Left ventricle myocardium inferior (tissue), 1 donor: ENCODE results near the gene PLXNC1. TPM values are rescaled to one million over a fixed set of nuclear protein-coding genes. Genes with fewer than 3 reads are reported as not detected.

ENCODE experiments used
- DNase-seq: peaks from one replicate; pipeline ENCODE4 v3.0.0-alpha.2; 2020
- H3K27ac ChIP-seq: fragments of 200-600 bp; replicated peaks from 2 replicates; pipeline ENCODE4 v1.8.0; 2021
- H3K27me3 ChIP-seq: fragments of 200-600 bp; 2 replicates; pipeline ENCODE4 v1.8.0; 2021; ENCODE audit warnings: low read depth
- H3K36me3 ChIP-seq: fragments of 200-600 bp; 2 replicates; pipeline ENCODE4 v1.8.0; 2021
- H3K4me1 ChIP-seq: fragments of 200-600 bp; 2 replicates; pipeline ENCODE4 v1.8.0; 2021
- H3K4me3 ChIP-seq: fragments of 200-600 bp; 2 replicates; pipeline ENCODE4 v1.8.0; 2021; ENCODE audit warnings: mild to moderate bottlenecking, moderate library complexity
- H3K9me3 ChIP-seq: fragments of 200-600 bp; replicated peaks from 2 replicates; pipeline ENCODE4 v1.8.0; 2021
- CTCF ChIP-seq: fragments of 200-600 bp; IDR thresholded peaks from 2 replicates; pipeline ENCODE4 v1.8.0; 2021; ENCODE audit warnings: antibody characterized with exemption, mild to moderate bottlenecking, borderline replicate concordance
- intact Hi-C: fragments of 100-400 bp; cut with micrococcal nuclease; formaldehyde crosslinking; loops from one replicate; pipeline ENCODE4 v1.11.0; 2022
- total RNA-seq: library from RNA; stranded (reverse); fragmentation: NEBNext Ultra II Directional; extraction: Animal tissue kit (Norgen Biotek cat#: 25700); gene quantifications from one replicate; pipeline ENCODE4 v1.2.1, GENCODE V29; 2021
- donor health status: DM: no; HTN: yes; CAD: no; lungs with severe emphysema.

The PLXNC1 gene
- total RNA-seq, 1 donor from 2014 or later: 2.5 TPM

GRCh38 chr12:94250130-94250529 is 101.8 kb downstream of the PLXNC1 start:
- Histone ChIP-seq H3K27ac (no peak overlapping the region), H3K4me3 (no peak overlapping the region), H3K4me1 (peaks cover 5% of the 10 kb centered on the region), H3K27me3 (no peaks in the 10 kb centered on the region), H3K36me3 (no peaks in the 10 kb centered on the region), H3K9me3 (no peaks in the 10 kb centered on the region)
- no peak for TF ChIP-seq CTCF
- DNase-seq: no peak
- intact Hi-C loops: no loop called here

- Histone ChIP-seq H3K27me3 (no peaks in the 10 kb centered on the region), H3K9me3 (no peaks in the 10 kb centered on the region), H3K4me1 (peaks cover 5% of the 10 kb centered on the region), H3K4me3 (peak overlapping the region; percentile 26), H3K36me3 (no peaks in the 10 kb centered on the region), H3K27ac (peak overlapping the region; percentile 77)
- DNase-seq: no peak
- no peak for TF ChIP-seq CTCF
- intact Hi-C loops: no loop called here
These were observed 105.9 kb downstream of the PLXNC1 start for GRCh38 chr12:94254270-94254669.

GRCh38 chr12:94255006-94255405 is 106.6 kb downstream of the PLXNC1 start:
- peaks cover 6% of the 10 kb centered on the region for H3K4me1 ChIP-seq

GRCh38 chr12:94255428-94255827 is 107.1 kb downstream of the PLXNC1 start:
- no peak for TF ChIP-seq CTCF
- peaks cover 10% of the 10 kb centered on the region for H3K4me1 ChIP-seq
- no peak for DNase-seq
- peak overlapping the region; percentile 26 for H3K4me3 ChIP-seq
- H3K27me3 ChIP-seq: no peaks in the 10 kb centered on the region
- intact Hi-C loops: no loop called here
- H3K36me3 ChIP-seq: no peaks in the 10 kb centered on the region
- H3K9me3 ChIP-seq: no peaks in the 10 kb centered on the region
- H3K27ac ChIP-seq: peak overlapping the region; percentile 77

More at GRCh38 chr12:94255006-94255405, 106.6 kb downstream of the PLXNC1 start:
- TF ChIP-seq CTCF: no peak
- peak overlapping the region; percentile 26 for H3K4me3 ChIP-seq
- H3K36me3 ChIP-seq: no peaks in the 10 kb centered on the region
- peak overlapping the region; percentile 77 for H3K27ac ChIP-seq
- H3K9me3 ChIP-seq: no peaks in the 10 kb centered on the region
- no peaks in the 10 kb centered on the region for H3K27me3 ChIP-seq
- intact Hi-C loops: no loop called here
- no peak for DNase-seq

- TF ChIP-seq CTCF: no peak
- no peak for DNase-seq
- H3K27me3 ChIP-seq: no peaks in the 10 kb centered on the region
- no peaks in the 10 kb centered on the region for H3K36me3 ChIP-seq
- no peak overlapping the region for H3K27ac ChIP-seq
- peaks cover 42% of the 10 kb centered on the region for H3K4me1 ChIP-seq
- intact Hi-C loops: no loop called here
- no peak overlapping the region for H3K4me3 ChIP-seq
- H3K9me3 ChIP-seq: no peaks in the 10 kb centered on the region
These were observed 110.2 kb downstream of the PLXNC1 start for GRCh38 chr12:94258593-94258992.

GRCh38 chr12:94260017-94260416 is 111.6 kb downstream of the PLXNC1 start:
- Histone ChIP-seq H3K9me3 (no peaks in the 10 kb centered on the region), H3K27me3 (no peaks in the 10 kb centered on the region), H3K4me3 (no peak overlapping the region), H3K4me1 (peaks cover 48% of the 10 kb centered on the region), H3K36me3 (no peaks in the 10 kb centered on the region), H3K27ac (peak overlapping the region; percentile 87)
- no peak for TF ChIP-seq CTCF
- intact Hi-C loops: no loop called here
- DNase-seq: no peak
